PFSK-1 (cell line): Measurements from ENCODE around the gene HIVEP2.

ENCODE experiments used
- TAF1 ChIP-seq: IDR thresholded peaks from 2 replicates; pipeline ENCODE4 v1.6.1; 2012; ENCODE audit warnings: low read length, control low read depth, borderline replicate concordance; ENCODE audit not compliant: insufficient read depth
- TF ChIP-seq, protein P1 (sequence below), 2 experiments: IDR thresholded peaks; 2 replicates each; pipeline versions ENCODE4 v1.6.1 to v1.8.0; 2011 to 2012; ENCODE audit warnings: low read depth in 2 of 2, low read length in 2 of 2, control low read depth in 1 of 2, inconsistent platforms in 1 of 2, mild to moderate bottlenecking in 1 of 2, moderate library complexity in 1 of 2; ENCODE audit not compliant: insufficient read depth in 1 of 2

DNA sequence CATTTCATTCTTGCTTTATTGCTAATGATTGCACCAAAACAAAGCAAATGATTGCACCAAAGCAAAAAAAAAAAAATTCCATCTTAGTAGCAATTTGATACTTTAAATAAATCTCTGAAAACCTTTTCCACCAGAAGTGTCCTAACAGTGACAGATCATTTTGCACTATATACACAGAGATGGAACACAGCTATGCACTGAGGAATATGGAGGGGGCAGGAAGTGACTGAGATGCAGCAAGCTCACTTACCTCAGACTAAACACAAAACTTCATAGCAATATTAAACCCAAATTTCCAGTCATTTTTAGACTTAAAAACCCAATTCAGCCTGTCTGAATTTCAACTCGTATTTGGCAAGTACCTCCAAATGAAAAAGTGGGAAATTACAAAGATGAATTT is 41.2 kb downstream of the HIVEP2 start:
- TF ChIP-seq TAF1 = no peak
- TF ChIP-seq, protein P1, sequence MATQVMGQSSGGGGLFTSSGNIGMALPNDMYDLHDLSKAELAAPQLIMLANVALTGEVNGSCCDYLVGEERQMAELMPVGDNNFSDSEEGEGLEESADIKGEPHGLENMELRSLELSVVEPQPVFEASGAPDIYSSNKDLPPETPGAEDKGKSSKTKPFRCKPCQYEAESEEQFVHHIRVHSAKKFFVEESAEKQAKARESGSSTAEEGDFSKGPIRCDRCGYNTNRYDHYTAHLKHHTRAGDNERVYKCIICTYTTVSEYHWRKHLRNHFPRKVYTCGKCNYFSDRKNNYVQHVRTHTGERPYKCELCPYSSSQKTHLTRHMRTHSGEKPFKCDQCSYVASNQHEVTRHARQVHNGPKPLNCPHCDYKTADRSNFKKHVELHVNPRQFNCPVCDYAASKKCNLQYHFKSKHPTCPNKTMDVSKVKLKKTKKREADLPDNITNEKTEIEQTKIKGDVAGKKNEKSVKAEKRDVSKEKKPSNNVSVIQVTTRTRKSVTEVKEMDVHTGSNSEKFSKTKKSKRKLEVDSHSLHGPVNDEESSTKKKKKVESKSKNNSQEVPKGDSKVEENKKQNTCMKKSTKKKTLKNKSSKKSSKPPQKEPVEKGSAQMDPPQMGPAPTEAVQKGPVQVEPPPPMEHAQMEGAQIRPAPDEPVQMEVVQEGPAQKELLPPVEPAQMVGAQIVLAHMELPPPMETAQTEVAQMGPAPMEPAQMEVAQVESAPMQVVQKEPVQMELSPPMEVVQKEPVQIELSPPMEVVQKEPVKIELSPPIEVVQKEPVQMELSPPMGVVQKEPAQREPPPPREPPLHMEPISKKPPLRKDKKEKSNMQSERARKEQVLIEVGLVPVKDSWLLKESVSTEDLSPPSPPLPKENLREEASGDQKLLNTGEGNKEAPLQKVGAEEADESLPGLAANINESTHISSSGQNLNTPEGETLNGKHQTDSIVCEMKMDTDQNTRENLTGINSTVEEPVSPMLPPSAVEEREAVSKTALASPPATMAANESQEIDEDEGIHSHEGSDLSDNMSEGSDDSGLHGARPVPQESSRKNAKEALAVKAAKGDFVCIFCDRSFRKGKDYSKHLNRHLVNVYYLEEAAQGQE (IDR thresholded peaks at IDR 0.05; ENCODE audit: insufficient read depth in 1 of 2, low read depth in 2 of 2, low read length in 2 of 2) = no peak
